ENCODE data around the gene CA14. TPM values are rescaled to one million over a fixed set of nuclear protein-coding genes. Genes with fewer than 3 reads are reported as not detected.

The CA14 gene
- total and polyA plus RNA-seq, 2 of the 4 experiments (the other 2 are of a cell fraction): not detected

DNA sequence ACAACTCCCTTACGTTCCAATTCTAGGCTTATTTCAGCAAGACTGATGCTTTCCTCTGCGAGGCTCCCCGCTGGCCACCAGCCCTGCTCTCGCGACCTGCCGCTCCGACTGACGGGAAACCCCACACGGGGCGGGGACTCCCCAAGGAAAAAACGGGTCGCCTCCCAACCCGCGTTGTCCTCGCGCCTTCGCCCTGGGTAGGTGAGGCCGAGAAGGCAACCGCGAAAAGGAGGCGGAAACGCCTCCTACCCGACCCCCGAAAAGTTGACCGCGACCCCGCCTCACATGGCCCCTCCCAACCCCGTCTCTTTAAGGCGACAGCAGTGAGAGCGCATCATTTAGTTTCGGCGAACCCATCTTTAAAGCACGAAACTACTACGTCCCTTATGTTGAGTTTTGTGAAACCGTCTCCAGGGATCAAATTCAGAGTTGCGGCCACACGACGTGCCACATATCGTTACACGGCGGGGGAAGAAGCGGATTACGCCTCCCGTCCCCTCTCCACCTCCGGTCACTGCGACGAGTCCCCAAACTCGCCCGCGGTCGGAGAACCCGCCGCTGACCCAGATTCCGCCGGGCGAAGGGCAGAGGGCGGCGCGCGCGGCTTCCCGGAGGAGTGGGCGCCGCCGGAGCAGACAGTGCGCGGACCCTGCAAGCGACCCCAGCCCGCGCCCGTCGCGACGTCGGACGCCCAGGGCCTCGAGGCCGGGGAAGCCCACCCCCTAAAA is 22.8 kb upstream of the CA14 start:
- Histone ChIP-seq H4K20me1 (ENCODE audit: insufficient read depth, low read length) (no peaks in the 10 kb centered on the region; the same call in 1 of the 2 replicates), H3K9ac (ENCODE audit: low read depth, low read length) (peak overlapping the region; percentile 95), H3K9me1 (ENCODE audit: insufficient read depth, low read length) (no peaks in the 10 kb centered on the region), H2AK9ac (replicated peaks; ENCODE audit: low read depth, low read length, poor library complexity) (peak overlapping the region; percentile 53), H4K91ac (ENCODE audit: insufficient read depth, low read depth, low read length) (peak overlapping the region; percentile 85), H3K9me3 (ENCODE audit: control insufficient read depth, insufficient read depth, low read length) (no peaks in the 10 kb centered on the region), H2AFZ (replicated peaks; ENCODE audit: low read length, poor library complexity) (peak overlapping the region; percentile 80), H3K4me2 (ENCODE audit: low read depth, low read length) (peak overlapping the region; percentile 81), H4K5ac (ENCODE audit: low read depth, low read length) (peak overlapping the region; percentile 33; the same call in 1 of the 2 replicates), H3K79me1 (ENCODE audit: low read depth in 1 of 2, low read length in 2 of 2) (peaks cover 0 to 31% of the 10 kb centered on the region in 2 experiments; a peak in 2 of 4 replicates), H2BK5ac (ENCODE audit: low read depth, low read length, poor library complexity, severe bottlenecking) (peak overlapping the region; percentile 70), H3K14ac (replicated peaks; ENCODE audit: low read depth, low read length) (peak overlapping the region; percentile 97), H3K56ac (ENCODE audit: extremely low read depth, insufficient read depth, low read length) (peak overlapping the region; percentile 82), H2BK20ac (ENCODE audit: low read depth, low read length) (0 out of 2 replicates have a peak overlapping the region, but pooled peaks have one; percentile 53), H2AK5ac (ENCODE audit: low read depth, low read length) (peak overlapping the region; percentile 86), H3K18ac (ENCODE audit: low read depth, low read length) (peak overlapping the region; percentile 56; the same call in 1 of the 2 replicates), H3K23ac (ENCODE audit: low read depth, low read length) (peak overlapping the region; percentile 99), H3K4me3 (ENCODE audit: insufficient read depth, low read depth, low read length) (peak overlapping the region; percentile 54), H2BK120ac (ENCODE audit: low read depth, low read length) (peak overlapping the region; percentile 35), H3K36me3 (ENCODE audit: control insufficient read depth, insufficient read depth, low read length) (no peaks in the 10 kb centered on the region), H3K27ac (ENCODE audit: insufficient read depth, low read length) (peak overlapping the region; percentile 84), H3K4me1 (ENCODE audit: control insufficient read depth, insufficient read depth, low read length) (0 out of 2 replicates have a peak, but pooled peaks cover 3% of the 10 kb centered on the region), H3K27me3 (ENCODE audit: control insufficient read depth, insufficient read depth, low read length) (no peaks in the 10 kb centered on the region), H4K8ac (ENCODE audit: low read depth in 2 of 2, low read length in 2 of 2) (peak overlapping the region; percentile 2 to 80; a peak in 3 of 4 replicates), H3K4ac (ENCODE audit: low read depth, low read length) (peak overlapping the region; percentile 67), H2BK15ac (ENCODE audit: low read depth, low read length) (peak overlapping the region; percentile 39; the same call in 2 of the 3 replicates)
- dilution Hi-C loops (cut with HindIII; ENCODE audit: low sequenced_read_pairs, unreplicated experiment) (no loop called here), intact Hi-C loops (cut with micrococcal nuclease) (loop anchor here (5.0 kb wide), 1 partner anchor 48 kb away; the partner anchor contains the start of gene CIART), in situ Hi-C loops (cut with MboI; ENCODE audit: low sequenced_read_pairs) (no loop called here)
- peak; percentile 52 for ATAC-seq (ENCODE audit: low read depth)
- BruUV-seq (replicated peaks): no TSS peak
- DNase-seq: peak; percentile 60
- TF ChIP-seq BHLHE40 (IDR thresholded peaks at IDR 0.05; ENCODE audit: low read depth, low read length) (no peak), FOS (IDR thresholded peaks at IDR 0.05; ENCODE audit: low read depth, low read length) (no peak), MAZ (IDR thresholded peaks at IDR 0.05; ENCODE audit: borderline replicate concordance, low read depth, low read length) (peak; percentile 66; the same call in 1 of the 2 replicates), CHD1 (IDR thresholded peaks at IDR 0.05; ENCODE audit: low read depth, low read length) (no peak), RAD21 (IDR thresholded peaks at IDR 0.05; ENCODE audit: low read length) (no peak), CEBPB (IDR thresholded peaks at IDR 0.05; ENCODE audit: low read depth, low read length) (no peak), POLR2A (IDR thresholded peaks at IDR 0.05; ENCODE audit: low read depth, low read length) (peak; percentile 75), MXI1 (IDR thresholded peaks at IDR 0.05; ENCODE audit: borderline replicate concordance, low read depth, low read length) (0 out of 2 replicates have a peak, but pooled peaks have one; percentile 22), SMC3 (IDR thresholded peaks at IDR 0.05; ENCODE audit: low read depth, low read length) (no peak)
- TF ChIP-seq, protein P1, sequence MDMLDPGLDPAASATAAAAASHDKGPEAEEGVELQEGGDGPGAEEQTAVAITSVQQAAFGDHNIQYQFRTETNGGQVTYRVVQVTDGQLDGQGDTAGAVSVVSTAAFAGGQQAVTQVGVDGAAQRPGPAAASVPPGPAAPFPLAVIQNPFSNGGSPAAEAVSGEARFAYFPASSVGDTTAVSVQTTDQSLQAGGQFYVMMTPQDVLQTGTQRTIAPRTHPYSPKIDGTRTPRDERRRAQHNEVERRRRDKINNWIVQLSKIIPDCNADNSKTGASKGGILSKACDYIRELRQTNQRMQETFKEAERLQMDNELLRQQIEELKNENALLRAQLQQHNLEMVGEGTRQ (IDR thresholded peaks at IDR 0.05; ENCODE audit: low read depth, low read length): no peak
- WGBS, 2 experiments (ENCODE audit: extremely low coverage in 2 of 2, insufficient read length in 1 of 2): 0% methylated on average over 25 of the region's 78 CpGs; no CpG with 5 or more reads in 1 of the 2 experiments
- ChIA-PET CTCF (interaction anchor here (0.6 kb wide), 1 partner anchor 14 kb away, joined by 3 read pairs; no protein-coding TSS in a partner anchor), POLR2A (ENCODE audit: unreplicated experiment) (interaction anchor here (0.6 to 0.7 kb wide), 2 partner anchors 21 to 521 kb away, joined by 3 to 11 read pairs; no protein-coding TSS in a partner anchor)
